HG03196 (cell line): ENCODE measurements around the gene DLX6.

Experiments
- ATAC-seq: cut with Tn5 transposase; IDR thresholded peaks from one replicate; pipeline ENCODE4 v1.9.1; 2021; ENCODE audit not compliant: unreplicated experiment

The DLX6 gene

GRCh38 chr7:97009753-97010732 is 4.7 kb downstream of the DLX6 start:
- no peak for ATAC-seq

DNA sequence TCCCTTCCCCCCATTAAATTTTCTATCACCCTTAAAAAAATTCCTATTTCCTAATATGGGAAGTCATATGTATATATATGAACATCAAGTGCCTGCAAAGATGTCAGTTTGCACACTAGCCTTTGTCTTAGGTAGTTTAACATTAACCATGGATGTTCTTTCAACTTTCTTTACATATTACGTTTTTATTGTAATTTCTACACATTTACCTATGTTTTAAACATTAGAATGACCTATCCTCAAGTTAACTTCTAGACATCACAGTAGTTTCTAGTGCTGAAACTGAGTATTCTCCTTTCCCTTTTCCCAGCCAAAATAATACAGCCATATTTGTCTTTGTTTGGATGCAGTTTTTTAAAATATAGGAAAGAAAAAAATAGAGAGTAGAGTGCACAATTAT is 5.8 kb downstream of the DLX6 start:
- no peak for ATAC-seq

- ATAC-seq, result no peak
Observed at GRCh38 chr7:97011536-97012364, 6.4 kb downstream of the DLX6 start.

DNA sequence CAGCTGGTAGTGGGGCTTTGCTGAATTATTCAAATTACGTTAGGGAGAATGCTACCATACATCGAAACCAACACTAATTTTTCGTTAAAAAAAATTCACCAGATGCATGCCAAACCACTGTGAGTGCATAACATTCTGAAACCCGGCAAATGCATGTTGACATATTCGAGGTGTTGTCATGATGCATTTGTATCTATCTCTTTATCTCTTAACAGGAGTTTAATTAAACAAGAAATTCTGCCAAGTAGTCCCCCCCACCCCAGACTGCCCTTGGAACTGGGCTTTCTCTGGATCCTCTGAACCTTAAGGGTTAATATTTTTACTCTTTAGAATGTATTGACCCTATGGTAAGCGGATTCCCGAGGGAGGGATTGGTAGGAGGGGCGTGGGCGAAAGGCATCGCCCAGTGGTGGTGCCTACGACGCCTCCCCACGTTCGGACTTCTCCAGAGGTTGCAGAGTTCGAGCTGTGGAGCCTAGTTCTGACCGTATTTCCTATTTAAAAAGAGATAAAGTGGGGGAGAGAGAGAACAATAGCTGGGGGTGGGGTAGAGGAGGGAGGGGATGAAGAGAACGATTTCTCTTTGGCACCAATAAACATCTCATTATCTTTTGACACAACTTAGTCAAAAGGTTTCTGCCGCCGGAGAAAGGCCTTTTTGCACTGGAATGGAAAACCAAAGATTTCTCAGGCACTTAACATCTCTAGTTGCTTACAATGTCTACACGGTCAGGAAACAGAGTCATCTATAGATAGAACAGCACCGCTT is 7.2 kb downstream of the DLX6 start:
- ATAC-seq, result no peak

DNA sequence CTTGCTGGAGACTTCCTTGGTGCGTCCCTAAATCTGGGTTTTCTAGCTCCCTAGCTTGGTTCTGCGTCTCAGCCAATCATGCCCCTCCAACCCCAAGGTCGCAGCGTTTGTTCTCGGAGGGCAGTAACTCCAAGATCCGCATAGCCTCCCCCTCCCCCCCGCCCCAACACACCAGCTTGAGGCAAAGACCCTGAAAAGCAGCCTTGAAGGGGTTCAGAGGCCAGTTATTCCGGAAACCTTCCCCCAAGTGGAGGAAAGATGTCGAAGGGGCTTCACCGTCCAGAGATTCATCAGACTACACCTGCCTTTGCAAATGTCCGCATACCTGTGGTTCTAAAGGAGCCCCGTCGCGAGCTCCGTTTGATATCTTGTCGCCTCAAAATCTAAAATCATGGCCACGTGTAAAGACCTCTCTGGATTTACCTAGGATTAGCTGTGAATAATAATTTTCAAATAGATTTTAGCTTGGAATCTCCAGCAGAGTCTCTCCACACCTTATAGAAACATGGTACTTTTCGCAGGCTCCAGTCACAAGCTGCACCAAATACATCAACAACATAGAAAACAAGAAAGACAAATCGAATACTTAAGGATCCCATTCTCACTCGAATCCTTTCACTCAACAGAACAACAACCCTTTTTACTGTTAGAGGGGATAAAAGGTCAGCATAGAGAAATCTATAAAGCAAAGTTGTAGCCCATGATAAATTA is 7.9 kb downstream of the DLX6 start:
- ATAC-seq, result no peak

GRCh38 chr7:97013845-97014134 is 8.4 kb downstream of the DLX6 start:
- ATAC-seq, result no peak

GRCh38 chr7:97014145-97014750 is 8.9 kb downstream of the DLX6 start:
- ATAC-seq, result no peak

GRCh38 chr7:97015279-97015678 is 9.9 kb downstream of the DLX6 start:
- no peak for ATAC-seq

DNA sequence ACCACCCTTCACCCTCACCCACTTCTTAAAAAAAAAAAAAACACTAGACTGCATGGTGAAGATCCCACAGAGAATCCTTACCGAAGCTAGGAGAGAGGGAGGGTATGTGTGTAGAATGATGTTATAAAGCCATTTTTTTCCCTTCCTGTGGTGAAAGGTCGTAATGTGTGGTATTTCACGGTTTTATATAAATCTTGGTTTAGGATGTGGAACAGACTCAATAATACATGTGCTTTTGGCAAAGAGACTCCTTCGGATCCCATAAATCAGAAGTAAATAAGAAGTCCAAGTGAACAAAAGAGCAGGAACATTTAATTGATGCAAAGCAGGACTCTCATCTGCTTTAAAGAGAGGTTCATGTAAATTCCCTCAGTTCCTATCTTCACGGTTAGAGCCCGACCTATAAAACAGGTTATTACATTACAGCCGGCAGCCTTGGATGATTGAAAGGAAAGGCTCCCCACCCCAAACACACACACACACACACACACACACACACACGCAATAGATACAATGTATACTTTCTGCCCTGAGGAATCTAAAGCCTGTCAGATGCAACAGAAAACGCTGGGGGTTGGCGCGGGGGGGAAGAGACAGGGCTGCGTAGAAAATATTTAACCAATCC is 10.5 kb downstream of the DLX6 start:
- ATAC-seq, result no peak

DNA sequence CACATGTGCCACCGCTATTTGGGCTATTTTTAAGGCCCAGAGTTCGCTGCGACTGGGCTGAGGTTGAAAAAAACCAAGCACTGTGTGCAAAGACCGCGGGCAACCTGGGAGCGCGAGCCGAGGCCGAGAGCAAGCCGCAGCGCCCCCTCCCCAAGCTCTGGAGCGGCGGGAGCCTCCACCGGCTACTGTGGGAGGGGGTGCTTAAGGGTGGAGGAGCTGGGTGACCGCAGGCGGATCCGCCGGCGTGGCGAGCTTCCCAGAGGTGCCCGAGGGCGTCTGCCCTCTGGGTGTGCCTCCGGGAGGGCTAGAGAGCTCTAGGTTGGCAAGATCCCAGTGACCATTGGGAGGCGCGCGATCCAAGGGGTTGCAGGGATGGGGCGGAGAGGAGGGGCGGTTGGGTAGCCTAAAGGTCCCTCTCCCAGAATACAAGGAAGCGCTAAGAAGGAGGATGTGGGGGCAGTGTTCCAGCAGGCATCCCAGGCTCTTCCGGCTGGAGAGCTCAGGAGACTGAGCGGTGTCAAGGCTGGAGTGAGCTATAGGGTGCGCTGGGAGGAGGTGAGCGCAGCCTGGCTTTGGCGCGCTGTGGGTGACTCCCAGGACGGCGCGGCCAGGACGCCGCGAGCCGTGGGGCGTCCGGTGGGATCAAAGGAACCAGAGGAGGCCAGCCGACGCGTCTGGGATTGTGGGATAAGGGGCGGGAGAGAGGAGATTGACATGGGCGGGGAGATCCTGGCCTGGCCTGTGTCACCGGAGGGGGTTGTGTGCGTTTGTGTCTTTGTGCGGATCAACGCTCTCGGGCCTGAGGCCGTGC is 11.2 kb downstream of the DLX6 start:
- ATAC-seq, result no peak

- no peak for ATAC-seq
Observed at GRCh38 chr7:97017192-97018125, 12.1 kb downstream of the DLX6 start.

DNA sequence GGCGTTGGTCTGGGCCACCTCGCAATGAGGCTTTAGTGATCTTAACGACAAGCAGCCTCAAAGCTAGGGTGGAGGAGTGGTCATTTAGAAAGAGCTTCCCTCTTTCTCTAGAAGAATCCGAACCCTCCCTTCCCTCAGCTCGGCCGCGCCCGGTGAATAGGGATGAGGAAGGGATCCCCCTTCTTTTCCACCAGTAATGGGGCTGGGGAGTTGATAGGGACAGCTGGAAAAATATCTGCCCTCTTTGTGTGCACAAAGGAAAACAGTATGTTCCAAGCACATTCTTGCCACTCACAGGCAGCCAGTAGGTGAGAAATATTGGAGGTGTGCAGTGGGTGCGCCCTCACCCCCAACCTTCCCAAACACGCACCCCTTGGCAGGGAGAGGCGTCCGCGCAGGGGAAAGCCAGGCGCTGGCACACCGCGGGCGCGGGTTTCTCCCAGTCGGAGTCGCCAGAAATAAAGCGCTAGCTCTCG is 12.8 kb downstream of the DLX6 start:
- no peak for ATAC-seq

- ATAC-seq, result no peak
Observed at GRCh38 chr7:97018791-97019531, 13.6 kb downstream of the DLX6 start.

DNA sequence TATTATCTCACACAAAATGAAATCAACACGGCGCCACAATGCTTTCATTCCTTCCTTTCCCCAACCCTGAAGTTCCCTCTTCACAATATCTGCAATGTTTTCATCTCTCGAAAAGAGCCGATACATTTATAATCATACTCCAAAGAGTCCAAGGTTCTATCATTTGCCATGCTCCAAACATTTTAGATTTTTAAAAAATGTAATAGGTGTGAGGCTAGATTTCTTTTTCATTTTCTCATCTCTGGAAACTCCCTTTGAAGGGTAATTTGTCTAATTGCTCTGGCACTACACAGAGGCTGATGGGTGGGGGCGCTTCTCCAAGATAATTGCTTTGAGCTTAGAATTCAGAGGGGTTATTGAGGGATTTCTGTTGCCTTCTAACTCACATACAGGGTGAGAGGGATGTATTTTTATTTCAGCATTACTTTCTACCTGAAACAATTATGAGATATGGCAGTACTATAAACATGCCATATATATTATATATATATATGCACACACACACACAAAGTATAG is 14.4 kb downstream of the DLX6 start:
- ATAC-seq, result no peak

DNA sequence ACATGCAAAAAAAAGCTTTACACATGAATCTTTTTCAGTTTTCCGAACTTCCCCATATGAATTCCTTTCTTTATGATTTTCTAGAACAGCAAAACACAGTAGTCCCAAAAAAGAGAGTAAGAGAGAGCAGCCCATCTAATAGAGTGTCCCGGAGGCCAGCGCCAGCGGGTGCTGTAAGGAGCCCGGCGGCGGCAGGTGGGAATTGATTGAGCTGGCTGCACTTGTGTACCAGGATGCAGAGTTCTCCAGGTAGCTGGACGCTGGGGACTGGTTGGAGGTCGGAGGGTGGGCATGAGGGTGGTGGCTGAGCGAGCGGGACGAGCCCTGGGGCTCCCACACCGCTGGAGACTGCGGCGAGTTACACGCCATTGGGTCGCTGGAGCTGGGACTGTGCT is 15.2 kb downstream of the DLX6 start:
- no peak for ATAC-seq

- no peak for ATAC-seq
Observed at GRCh38 chr7:97020996-97021746, 15.8 kb downstream of the DLX6 start.
